Measurements from ENCODE around the gene UGT1A9.
"Not testable (repeated sequence)": the region's sequence is repeated elsewhere in the genome, so short reads cannot be mapped to it uniquely, and the experiment has no call there.

Gene UGT1A9

GRCh38 chr2:233711312-233712008, 39.8 kb downstream of the UGT1A9 start:
- peak; percentile 45 for DNase-seq (ENCODE audit: low read depth in 2 of 2)

- no peak for DNase-seq (ENCODE audit: low read depth in 2 of 2)
Observed at GRCh38 chr2:233712611-233713261, 41.0 kb downstream of the UGT1A9 start, which contains the start of gene UGT1A5. UGT1A5 (plus strand) TSS chr2:233712907; CDS start chr2:233712992, 85 bp downstream.

- no peak for DNase-seq (ENCODE audit: low read depth in 2 of 2)
Observed at GRCh38 chr2:233713262-233713615, 41.5 kb downstream of the UGT1A9 start.

- no peak for DNase-seq (ENCODE audit: low read depth in 2 of 2)
Observed at GRCh38 chr2:233714121-233714520, 42.4 kb downstream of the UGT1A9 start.

- DNase-seq (ENCODE audit: low read depth in 2 of 2): no peak
Observed at GRCh38 chr2:233718552-233718951, 46.9 kb downstream of the UGT1A9 start, which contains the start of gene UGT1A4. UGT1A4 (plus strand) TSS chr2:233718736; CDS start chr2:233718821, 85 bp downstream.

GRCh38 chr2:233728723-233729301, 57.1 kb downstream of the UGT1A9 start, which contains the start of gene UGT1A3:
UGT1A3 (plus strand) TSS chr2:233729042; CDS start chr2:233729127, 85 bp downstream.
- DNase-seq (ENCODE audit: low read depth in 2 of 2): no peak

GRCh38 chr2:233736868-233737653, 65.4 kb downstream of the UGT1A9 start:
- not testable (repeated sequence) for DNase-seq (ENCODE audit: low read depth in 2 of 2)

GRCh38 chr2:233740870-233741269, 69.2 kb downstream of the UGT1A9 start:
- DNase-seq (ENCODE audit: low read depth in 2 of 2): no peak

GRCh38 chr2:233743464-233744259, 72.0 kb downstream of the UGT1A9 start:
- no peak for DNase-seq (ENCODE audit: low read depth in 2 of 2)

GRCh38 chr2:233745073-233745755, 73.5 kb downstream of the UGT1A9 start:
- DNase-seq (ENCODE audit: low read depth in 2 of 2): no peak

GRCh38 chr2:233745838-233746237, 74.1 kb downstream of the UGT1A9 start:
- not testable (repeated sequence) for DNase-seq (ENCODE audit: low read depth in 2 of 2)

GRCh38 chr2:233746475-233747282, 75.0 kb downstream of the UGT1A9 start:
- no peak for DNase-seq (ENCODE audit: low read depth in 2 of 2)

- DNase-seq (ENCODE audit: low read depth in 2 of 2): no peak
Observed at GRCh38 chr2:233747283-233747544, 75.5 kb downstream of the UGT1A9 start.

GRCh38 chr2:233750689-233751088, 79.0 kb downstream of the UGT1A9 start:
- DNase-seq (ENCODE audit: low read depth in 2 of 2): not testable (repeated sequence)

- DNase-seq (ENCODE audit: low read depth in 2 of 2): not testable (repeated sequence)
Observed at GRCh38 chr2:233751212-233752009, 79.7 kb downstream of the UGT1A9 start.

- no peak for DNase-seq (ENCODE audit: low read depth in 2 of 2)
Observed at GRCh38 chr2:233754872-233755611, 83.3 kb downstream of the UGT1A9 start.

- DNase-seq (ENCODE audit: low read depth in 2 of 2): no peak
Observed at GRCh38 chr2:233756429-233757081, 84.9 kb downstream of the UGT1A9 start.

GRCh38 chr2:233758141-233758540, 86.4 kb downstream of the UGT1A9 start:
- no peak for DNase-seq (ENCODE audit: low read depth in 2 of 2)

Data from stimulated activated CD8-positive, alpha-beta memory T cell treated with anti-CD3 and anti-CD28 coated beads, Interleukin-2, amount 100 ng/mL, for 1 hour (primary cell).